H9 (cell line): ENCODE results near the gene BSN. TPM values are rescaled to one million over a fixed set of nuclear protein-coding genes. Genes with fewer than 3 reads are reported as not detected.
A peak's percentile ranks its signal among the peaks of the same experiment; 100 is the strongest.

Source experiments
- DNase-seq: peaks from one replicate; pipeline ENCODE4 v3.0.0-alpha.2; 2017
- H2AFZ ChIP-seq: one replicate; pipeline ENCODE4 v1.6.1; 2013; ENCODE audit warnings: mild to moderate bottlenecking, low read length, control low read depth, moderate library complexity
- H2AK5ac ChIP-seq: 2 replicates; pipeline ENCODE4 v1.6.1; 2013; ENCODE audit warnings: low read length, control low read depth, mixed read lengths; ENCODE audit not compliant: insufficient read length
- H2BK120ac ChIP-seq: one replicate; pipeline ENCODE4 v1.6.1; 2013; ENCODE audit warnings: low read depth, mild to moderate bottlenecking, low read length, control low read depth, inconsistent platforms; ENCODE audit not compliant: poor library complexity, severe bottlenecking
- H2BK12ac ChIP-seq: 2 replicates; pipeline ENCODE4 v1.6.1; 2013; ENCODE audit warnings: low read length, control low read depth, mixed read lengths, low read depth; ENCODE audit not compliant: insufficient read length
- H2BK15ac ChIP-seq: 2 replicates; pipeline ENCODE4 v1.6.1; 2013; ENCODE audit warnings: low read depth, low read length, control low read depth
- H2BK20ac ChIP-seq: one replicate; pipeline ENCODE4 v1.6.1; 2013; ENCODE audit warnings: low read depth, mild to moderate bottlenecking, low read length, control low read depth, inconsistent platforms; ENCODE audit not compliant: poor library complexity, severe bottlenecking
- H2BK5ac ChIP-seq: 2 replicates; pipeline ENCODE4 v1.6.1; 2013; ENCODE audit warnings: low read length, control low read depth, mixed read lengths; ENCODE audit not compliant: insufficient read length
- H3K14ac ChIP-seq: 2 replicates; pipeline ENCODE4 v1.6.1; 2013; ENCODE audit warnings: low read length, control low read depth; ENCODE audit not compliant: insufficient read depth
- H3K18ac ChIP-seq: 2 replicates; pipeline ENCODE4 v1.6.1; 2013; ENCODE audit warnings: low read depth, mild to moderate bottlenecking, mixed read lengths, low read length, control low read depth; ENCODE audit not compliant: insufficient read length
- H3K23ac ChIP-seq: 2 replicates; pipeline ENCODE4 v1.6.1; 2013; ENCODE audit warnings: low read length, control low read depth, mixed read lengths, low read depth; ENCODE audit not compliant: insufficient read length
- H3K23me2 ChIP-seq: 2 replicates; pipeline ENCODE4 v1.6.1; 2013; ENCODE audit warnings: low read depth, mild to moderate bottlenecking, mixed read lengths, low read length, control low read depth; ENCODE audit not compliant: insufficient read length, poor library complexity, severe bottlenecking
- H3K27ac ChIP-seq: 2 replicates; pipeline ENCODE4 v1.5.1; 2013; ENCODE audit warnings: low read length, control low read depth, mixed read lengths, low read depth; ENCODE audit not compliant: insufficient read length
- H3K27me3 ChIP-seq: 2 replicates; pipeline ENCODE4 v1.6.1; 2013; ENCODE audit warnings: low read length, control low read depth, inconsistent platforms; ENCODE audit not compliant: insufficient read depth
- H3K4ac ChIP-seq: 2 replicates; pipeline ENCODE4 v1.6.1; 2013; ENCODE audit warnings: low read depth, mild to moderate bottlenecking, control low read depth, inconsistent platforms, low read length, moderate library complexity
- H3K4me1 ChIP-seq: 2 replicates; pipeline ENCODE4 v1.6.1; 2013; ENCODE audit warnings: low read length, control low read depth, inconsistent platforms; ENCODE audit not compliant: insufficient read depth
- H3K4me2 ChIP-seq: 2 replicates; pipeline ENCODE4 v1.6.1; 2013; ENCODE audit warnings: low read length, control low read depth, mixed read lengths; ENCODE audit not compliant: insufficient read length, insufficient read depth
- H3K56ac ChIP-seq: 2 replicates; pipeline ENCODE4 v1.6.1; 2013; ENCODE audit warnings: low read depth, mild to moderate bottlenecking, mixed read lengths, low read length, control low read depth; ENCODE audit not compliant: insufficient read length
- H3K79me1 ChIP-seq: 2 replicates; pipeline ENCODE4 v1.6.1; 2013; ENCODE audit warnings: low read depth, mild to moderate bottlenecking, moderate library complexity, low read length, control low read depth, inconsistent platforms; ENCODE audit not compliant: insufficient read depth, poor library complexity, severe bottlenecking
- H3K79me2 ChIP-seq: 2 replicates; pipeline ENCODE4 v1.6.1; 2013; ENCODE audit warnings: low read length, control low read depth, inconsistent platforms; ENCODE audit not compliant: insufficient read depth
- H3K9ac ChIP-seq: 2 replicates; pipeline ENCODE4 v1.6.1; 2013; ENCODE audit warnings: low read length, control low read depth, mixed read lengths; ENCODE audit not compliant: insufficient read length; ENCODE audit errors: extremely low read depth
- H3K9me3 ChIP-seq: one replicate; pipeline ENCODE4 v1.6.1; 2013; ENCODE audit warnings: low read depth, low read length, inconsistent platforms; ENCODE audit not compliant: control insufficient read depth
- H3T11ph ChIP-seq: one replicate; pipeline ENCODE4 v1.6.1; 2013; ENCODE audit warnings: mild to moderate bottlenecking, low read length, control low read depth, inconsistent platforms
- H4K20me1 ChIP-seq: one replicate; pipeline ENCODE4 v1.6.1; 2013; ENCODE audit not compliant: control insufficient read depth, insufficient read length, insufficient read depth
- H4K5ac ChIP-seq: 2 replicates; pipeline ENCODE4 v1.6.1; 2013; ENCODE audit warnings: low read depth, mild to moderate bottlenecking, mixed read lengths, low read length, control low read depth; ENCODE audit not compliant: insufficient read length
- H4K8ac ChIP-seq: replicated peaks from 2 replicates; pipeline ENCODE4 v1.6.1; 2013; ENCODE audit warnings: low read length, control low read depth, mixed read lengths, low read depth; ENCODE audit not compliant: insufficient read length
- H4K91ac ChIP-seq: 2 replicates; pipeline ENCODE4 v1.6.1; 2013; ENCODE audit warnings: low read depth, mild to moderate bottlenecking, moderate library complexity, mixed read lengths, low read length, control low read depth; ENCODE audit not compliant: insufficient read length
- H3K27ac Mint-ChIP-seq, 3 experiments: 2 replicates in 2 of 3; 3 replicates in 1 of 3; pipeline ENCODE4 v1.8.0; 2020 to 2021; ENCODE audit warnings: mixed read lengths in 3 of 3, mild to moderate bottlenecking in 1 of 3, moderate library complexity in 1 of 3
- H3K27me3 Mint-ChIP-seq: 2 replicates; pipeline ENCODE4 v1.8.0; 2021; ENCODE audit warnings: low read depth, mild to moderate bottlenecking, moderate library complexity, mixed read lengths
- H3K36me3 Mint-ChIP-seq, 3 experiments: 2 replicates in 2 of 3; 3 replicates in 1 of 3; pipeline ENCODE4 v1.8.0; 2020 to 2021; ENCODE audit warnings: low read depth in 3 of 3, mixed read lengths in 3 of 3; ENCODE audit not compliant: insufficient read depth in 1 of 3
- H3K4me1 Mint-ChIP-seq, 2 experiments: 2 replicates each; pipeline ENCODE4 v1.8.0; 2020; ENCODE audit warnings: mixed read lengths in 2 of 2
- H3K4me3 Mint-ChIP-seq, 2 experiments: 2 replicates in 1 of 2; 3 replicates in 1 of 2; pipeline ENCODE4 v1.8.0; 2020 to 2021; ENCODE audit warnings: mild to moderate bottlenecking in 2 of 2, mixed read lengths in 2 of 2, moderate library complexity in 1 of 2
- H3K9me3 Mint-ChIP-seq, 2 experiments: 2 replicates in 1 of 2; 3 replicates in 1 of 2; pipeline ENCODE4 v1.8.0; 2020; ENCODE audit warnings: mild to moderate bottlenecking in 2 of 2, mixed read lengths in 2 of 2, moderate library complexity in 1 of 2
- WGBS: extraction: QIAGEN DNeasy Blood & Tissue Kit; methylation state at CpG from one replicate; pipeline ENCODE4 v1.1.7; 2013; ENCODE audit warnings: missing lambda C conversion rate, low lambda C conversion rate, mixed read lengths; ENCODE audit not compliant: insufficient read length; ENCODE audit errors: extremely low coverage; 5-methylcytosine and 5-hydroxymethylcytosine counted together
- total RNA-seq: library from RNA; stranded (reverse); gene quantifications from 2 replicates; pipeline ENCODE4 v1.2.1, GENCODE V29; 2021
- TF ChIP-seq, protein P1 (sequence below): fragments of 200-600 bp; sonication (generic); conservative IDR thresholded peaks from 3 replicates; pipeline ENCODE4 v1.8.0; 2021; ENCODE audit warnings: antibody characterized with exemption, mild to moderate bottlenecking

Gene BSN
- total RNA-seq, 1 experiment from 2014 or later, result 2.4 TPM

GRCh38 chr3:49625071-49625470, 70.8 kb downstream of the BSN start:
- Histone ChIP-seq H3K18ac (no peak overlapping the region), H4K20me1 (no peaks in the 10 kb centered on the region), H4K5ac (no peak overlapping the region), H2BK15ac (no peak overlapping the region), H3K9me3 (no peaks in the 10 kb centered on the region), H3K23me2 (no peaks in the 10 kb centered on the region), H2BK12ac (no peak overlapping the region), H3T11ph (no peak overlapping the region), H3K4me2 (no peak overlapping the region), H2BK5ac (no peak overlapping the region), H3K9ac (no peak overlapping the region), H2AK5ac (no peak overlapping the region), H3K79me2 (no peaks in the 10 kb centered on the region), H3K79me1 (no peaks in the 10 kb centered on the region), H3K4me1 (no peaks in the 10 kb centered on the region), H4K91ac (no peak overlapping the region), H3K4ac (no peak overlapping the region), H3K27me3 (no peaks in the 10 kb centered on the region), H2BK20ac (no peak overlapping the region), H4K8ac (no peak overlapping the region), H2AFZ (no peak overlapping the region), H2BK120ac (no peak overlapping the region), H3K23ac (no peak overlapping the region), H3K27ac (no peak overlapping the region), H3K14ac (no peak overlapping the region), H3K56ac (no peak overlapping the region)
- H3K27ac Mint-ChIP-seq, result peak overlapping the region in 1 of 3 experiments; percentile 33; a peak in 1 of 7 replicates
- no peaks in the 10 kb centered on the region for H3K36me3 Mint-ChIP-seq
- no peaks in the 10 kb centered on the region for H3K9me3 Mint-ChIP-seq
- H3K4me1 Mint-ChIP-seq, result no peaks in the 10 kb centered on the region
- TF ChIP-seq, protein P1, sequence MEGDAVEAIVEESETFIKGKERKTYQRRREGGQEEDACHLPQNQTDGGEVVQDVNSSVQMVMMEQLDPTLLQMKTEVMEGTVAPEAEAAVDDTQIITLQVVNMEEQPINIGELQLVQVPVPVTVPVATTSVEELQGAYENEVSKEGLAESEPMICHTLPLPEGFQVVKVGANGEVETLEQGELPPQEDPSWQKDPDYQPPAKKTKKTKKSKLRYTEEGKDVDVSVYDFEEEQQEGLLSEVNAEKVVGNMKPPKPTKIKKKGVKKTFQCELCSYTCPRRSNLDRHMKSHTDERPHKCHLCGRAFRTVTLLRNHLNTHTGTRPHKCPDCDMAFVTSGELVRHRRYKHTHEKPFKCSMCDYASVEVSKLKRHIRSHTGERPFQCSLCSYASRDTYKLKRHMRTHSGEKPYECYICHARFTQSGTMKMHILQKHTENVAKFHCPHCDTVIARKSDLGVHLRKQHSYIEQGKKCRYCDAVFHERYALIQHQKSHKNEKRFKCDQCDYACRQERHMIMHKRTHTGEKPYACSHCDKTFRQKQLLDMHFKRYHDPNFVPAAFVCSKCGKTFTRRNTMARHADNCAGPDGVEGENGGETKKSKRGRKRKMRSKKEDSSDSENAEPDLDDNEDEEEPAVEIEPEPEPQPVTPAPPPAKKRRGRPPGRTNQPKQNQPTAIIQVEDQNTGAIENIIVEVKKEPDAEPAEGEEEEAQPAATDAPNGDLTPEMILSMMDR, result no peak
- H3K4me3 Mint-ChIP-seq, result no peak overlapping the region
- no CpG with 5 or more reads among the region's 13 CpGs for WGBS
- no peaks in the 10 kb centered on the region; the same call in 1 of the 2 replicates for H3K27me3 Mint-ChIP-seq
- DNase-seq, result no peak
